Medulla oblongata (tissue), 1 donor: Measurements from ENCODE around the gene DHX57.
"Not testable (repeated sequence)": the region's sequence is repeated elsewhere in the genome, so short reads cannot be mapped to it uniquely, and the experiment has no call there.

ENCODE experiments used
- DNase-seq: peaks from one replicate; pipeline ENCODE4 v3.0.0-alpha.2; 2015; ENCODE audit errors: extremely low spot score

The DHX57 gene

GRCh38 chr2:38795016-38795415 is 80.7 kb downstream of the DHX57 start:
- not testable (repeated sequence) for DNase-seq

DNA sequence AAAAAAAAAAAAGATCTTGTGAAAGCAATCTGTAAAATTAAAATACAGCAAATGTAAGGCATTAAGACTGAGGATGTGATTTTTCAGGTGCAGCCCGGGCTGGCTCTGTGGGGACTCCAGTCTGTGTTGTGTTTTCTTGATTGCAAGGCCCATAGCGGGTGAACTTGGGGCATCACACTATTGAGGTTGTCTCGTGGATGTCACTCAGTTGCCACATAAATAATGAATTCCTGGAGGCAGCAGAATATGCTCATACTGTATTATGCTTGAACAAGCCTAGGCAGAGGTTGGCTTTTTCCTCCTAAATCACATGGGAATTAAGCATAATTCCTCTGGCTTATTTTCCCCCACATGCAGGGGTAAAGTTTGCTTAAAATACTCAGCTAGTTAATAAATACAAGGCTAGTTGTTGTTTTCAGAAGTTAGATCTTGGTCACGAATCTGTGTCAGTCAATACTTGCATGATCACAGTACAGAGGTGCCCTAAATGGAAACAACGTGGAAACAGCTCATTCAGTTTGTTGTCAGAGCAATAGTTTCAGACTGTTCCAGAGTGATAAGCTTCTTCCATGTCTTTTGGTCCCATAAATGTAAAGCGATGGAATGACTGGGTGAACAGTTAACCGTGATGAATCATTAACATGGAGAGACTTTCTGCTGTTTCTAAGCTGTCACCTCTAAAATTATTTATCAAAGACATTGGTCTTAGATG is 81.3 kb downstream of the DHX57 start:
- no peak for DNase-seq

- no peak for DNase-seq
These were observed 82.2 kb downstream of the DHX57 start for GRCh38 chr2:38793511-38793910.

DNA sequence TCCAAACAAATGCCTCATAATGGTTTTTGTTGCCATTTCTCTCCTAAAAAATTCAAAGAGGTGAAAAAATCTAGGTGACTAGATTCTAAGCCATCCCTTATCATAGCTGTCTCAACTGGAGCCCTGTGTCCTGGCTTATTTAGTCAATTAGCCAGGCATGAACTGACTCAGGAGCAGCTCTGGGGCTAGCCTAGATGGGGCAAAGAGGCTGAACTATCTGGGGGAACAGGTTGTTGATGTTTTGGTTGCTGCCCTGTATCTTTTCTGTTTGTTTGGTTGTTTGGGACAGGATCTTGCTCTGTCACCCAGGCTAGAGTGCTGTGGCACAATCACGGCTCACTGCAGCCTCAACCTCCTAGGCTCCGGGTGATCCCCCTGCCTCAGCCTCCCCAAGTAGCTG is 83.0 kb downstream of the DHX57 start:
- DNase-seq: no peak

DNA sequence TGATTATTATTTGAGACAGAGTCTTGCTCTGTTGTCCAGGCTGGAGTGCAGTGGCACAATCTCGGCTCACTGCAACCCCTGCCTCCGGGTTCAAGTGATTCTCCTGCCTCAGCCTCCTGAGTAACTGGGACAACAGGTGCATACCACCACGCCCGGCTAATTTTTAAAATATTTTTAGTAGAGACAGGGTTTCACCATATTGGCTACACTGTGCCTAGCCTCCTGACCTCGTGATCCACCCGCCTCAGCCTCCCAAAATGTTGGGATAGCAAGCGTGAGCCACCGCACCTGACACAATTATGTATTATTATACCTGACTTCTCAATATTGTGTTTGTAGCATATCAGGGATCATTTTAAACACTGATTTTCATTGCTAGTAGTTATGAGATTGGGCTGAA is 83.4 kb downstream of the DHX57 start:
- DNase-seq: not testable (repeated sequence)

DNA sequence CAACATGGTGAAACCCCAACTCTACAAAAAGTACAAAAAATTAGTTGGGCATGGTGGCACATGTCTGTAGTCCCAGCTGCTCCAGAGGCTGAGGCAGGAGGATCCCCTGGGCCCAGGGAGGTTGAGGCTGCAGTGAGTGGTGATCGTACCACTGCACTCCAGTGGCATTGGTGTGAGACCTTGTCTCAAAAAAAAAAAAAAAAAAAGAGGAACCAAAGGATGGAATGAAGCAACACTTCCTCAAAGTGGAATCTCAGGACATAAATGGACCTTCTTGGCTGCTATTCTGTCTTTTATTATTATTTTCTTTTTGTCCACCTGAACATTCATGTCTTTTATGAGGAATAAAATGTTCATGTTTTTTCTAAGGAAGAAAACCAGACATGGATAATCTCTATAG is 84.0 kb downstream of the DHX57 start:
- no peak for DNase-seq

- no peak for DNase-seq
These were observed 86.0 kb downstream of the DHX57 start for GRCh38 chr2:38789691-38790090.

DNA sequence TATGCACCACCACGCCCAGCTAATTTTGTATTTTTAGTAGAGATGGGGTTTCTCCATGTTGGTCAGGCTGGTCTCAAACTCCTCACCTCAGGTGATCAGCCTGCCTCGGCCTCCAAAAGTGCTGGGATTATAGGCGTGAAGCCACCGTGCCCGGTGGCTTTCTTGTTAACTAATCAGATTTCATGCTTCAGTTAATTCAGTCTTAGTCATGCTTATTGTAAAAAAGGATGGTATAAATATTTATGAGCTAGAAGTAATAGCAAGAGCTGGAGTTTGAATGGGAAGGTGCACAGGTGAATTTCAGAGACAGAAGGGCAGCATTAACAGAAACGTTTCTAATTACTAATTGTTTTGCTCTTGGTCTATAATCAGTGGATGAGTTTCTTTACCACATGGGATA is 87.4 kb downstream of the DHX57 start:
- DNase-seq: no peak

DNA sequence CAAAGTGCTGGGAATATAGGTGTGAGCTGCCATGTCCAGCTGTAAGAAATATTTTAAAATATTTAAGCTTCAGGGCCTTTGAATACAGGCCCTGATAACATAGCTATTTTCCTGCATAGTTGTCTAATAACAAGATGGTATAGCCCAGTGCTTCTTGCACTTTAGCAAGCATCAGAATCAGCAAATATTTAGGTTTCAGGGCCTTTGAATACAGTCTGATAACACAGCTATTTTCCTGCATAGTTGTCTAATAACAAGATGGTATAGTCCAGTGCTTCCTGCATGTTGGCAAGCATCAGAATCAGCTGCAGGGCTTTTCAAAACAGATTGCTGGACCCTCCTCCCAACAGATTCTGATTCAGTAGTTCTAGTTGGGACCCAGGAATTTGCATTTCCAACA is 92.1 kb downstream of the DHX57 start:
- no peak for DNase-seq

GRCh38 chr2:38778687-38779082 is 97.0 kb downstream of the DHX57 start:
- DNase-seq: no peak

DNA sequence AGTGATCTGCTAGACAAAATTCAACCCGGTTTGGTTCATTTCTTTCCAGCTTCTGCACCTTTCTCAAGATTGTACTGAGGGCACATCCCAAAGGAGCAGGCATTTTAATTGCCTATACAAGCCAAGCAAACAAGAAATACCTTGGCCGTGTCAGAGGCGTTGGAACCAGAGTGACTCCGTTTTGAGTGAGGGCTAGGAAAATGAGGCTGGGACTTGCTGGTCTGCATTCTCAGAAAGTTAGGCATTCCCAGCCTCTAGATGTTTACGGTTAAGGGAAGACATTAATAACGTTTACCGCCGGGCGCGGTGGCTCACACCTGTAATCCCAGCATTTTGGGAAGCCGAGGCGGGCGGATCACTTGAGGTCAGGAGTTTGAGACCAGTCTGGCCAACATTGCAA is 99.2 kb downstream of the DHX57 start:
- no peak for DNase-seq

- no peak for DNase-seq
These were observed 99.9 kb downstream of the DHX57 start for GRCh38 chr2:38775921-38776225.

DNA sequence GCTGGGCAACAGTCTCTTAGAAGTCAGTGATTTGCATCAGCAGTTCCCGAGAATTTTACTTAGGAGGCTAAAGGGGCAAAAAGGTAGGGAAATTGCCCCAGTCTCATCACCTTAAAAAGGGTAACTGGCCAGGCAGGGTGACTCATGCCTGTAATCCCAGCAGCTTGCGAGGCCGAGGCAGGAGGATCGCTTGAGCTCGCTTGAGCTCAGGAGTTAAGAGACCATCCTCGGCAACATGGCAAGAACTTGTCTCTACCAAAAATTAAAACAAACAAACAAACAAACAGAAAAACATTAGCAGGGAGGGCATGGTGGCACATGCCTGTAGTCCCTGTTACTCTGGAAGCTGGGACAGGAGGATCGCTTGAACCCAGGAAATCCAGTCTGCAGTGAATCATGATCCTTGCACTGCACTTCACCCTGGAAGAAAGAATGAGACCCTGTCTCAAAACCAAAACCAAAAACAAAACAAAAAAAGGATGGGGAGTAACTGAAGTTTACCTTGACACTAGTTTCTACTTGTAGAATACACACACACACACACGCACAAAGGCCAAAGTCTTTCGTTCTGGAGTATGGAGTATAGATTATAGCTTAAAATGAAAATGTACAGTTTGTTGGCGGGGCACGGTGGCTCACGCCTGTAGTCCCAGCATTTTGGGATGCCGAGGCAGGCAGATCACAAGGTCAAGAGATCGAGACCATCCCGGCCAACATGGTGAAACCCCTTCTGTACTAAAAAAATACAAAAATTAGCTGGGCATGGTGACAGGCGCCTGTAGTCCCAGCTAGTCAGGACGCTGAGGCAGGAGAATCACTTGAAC is 100.4 kb downstream of the DHX57 start:
- DNase-seq: no peak

- no peak for DNase-seq
These were observed 104.1 kb downstream of the DHX57 start for GRCh38 chr2:38771632-38772031.

DNA sequence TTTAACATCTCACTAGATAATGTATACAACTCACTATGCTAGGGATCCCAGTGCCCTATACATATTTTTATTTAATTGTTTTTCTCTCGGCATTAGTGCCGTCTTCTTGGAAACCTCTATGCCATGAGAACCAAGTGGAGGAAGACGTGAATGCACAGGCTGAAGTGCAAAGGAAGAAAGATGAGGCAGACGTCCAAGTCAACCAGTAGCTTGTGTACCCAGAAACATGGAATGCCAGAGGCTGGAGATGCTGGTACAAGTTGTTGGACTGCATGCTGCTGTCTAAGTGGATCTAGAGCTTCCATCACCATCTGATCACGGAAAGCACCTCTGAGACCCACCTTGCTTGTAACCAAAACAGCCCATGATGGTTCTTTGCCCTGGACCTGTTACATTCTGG is 110.2 kb downstream of the DHX57 start:
- no peak for DNase-seq

DNA sequence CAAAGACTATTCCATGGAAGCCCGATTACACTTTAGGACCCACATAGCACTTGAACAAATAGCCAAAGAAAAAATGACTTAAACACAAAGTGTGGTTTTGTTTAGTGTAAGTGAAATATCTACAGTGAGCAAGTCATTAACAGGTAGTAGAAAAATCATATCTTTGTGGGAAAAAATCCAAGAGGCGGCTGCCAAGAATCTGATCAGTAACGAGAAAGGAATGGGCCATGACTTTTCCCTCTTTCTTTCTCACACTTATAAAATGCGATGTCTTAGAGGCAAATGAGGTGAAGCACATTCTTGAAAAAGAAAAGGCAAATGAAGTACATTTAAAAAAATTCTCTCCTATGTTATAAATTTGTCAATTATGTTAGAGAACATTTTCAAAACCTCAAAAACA is 110.6 kb downstream of the DHX57 start:
- DNase-seq: no peak

DNA sequence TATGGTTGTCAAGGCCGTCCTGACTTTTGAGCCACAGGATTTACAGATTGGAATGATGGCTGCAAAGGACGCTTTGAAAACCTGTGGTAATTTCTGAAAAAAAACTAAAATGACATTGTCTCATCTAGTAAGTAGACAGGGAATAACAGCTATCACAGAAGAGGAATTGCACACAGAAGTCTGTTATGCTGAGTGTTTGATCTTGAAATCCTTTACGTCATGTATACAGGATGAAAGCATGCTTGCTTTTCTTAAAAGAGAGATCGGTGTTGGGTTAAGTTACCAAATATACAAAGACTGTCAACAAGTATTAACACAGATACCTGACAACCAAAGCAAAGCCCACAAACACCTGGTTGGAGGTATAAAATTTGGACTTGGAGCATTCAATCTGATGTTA is 112.0 kb downstream of the DHX57 start:
- no peak for DNase-seq

- no peak for DNase-seq
These were observed 112.5 kb downstream of the DHX57 start for GRCh38 chr2:38763228-38763627.

DNA sequence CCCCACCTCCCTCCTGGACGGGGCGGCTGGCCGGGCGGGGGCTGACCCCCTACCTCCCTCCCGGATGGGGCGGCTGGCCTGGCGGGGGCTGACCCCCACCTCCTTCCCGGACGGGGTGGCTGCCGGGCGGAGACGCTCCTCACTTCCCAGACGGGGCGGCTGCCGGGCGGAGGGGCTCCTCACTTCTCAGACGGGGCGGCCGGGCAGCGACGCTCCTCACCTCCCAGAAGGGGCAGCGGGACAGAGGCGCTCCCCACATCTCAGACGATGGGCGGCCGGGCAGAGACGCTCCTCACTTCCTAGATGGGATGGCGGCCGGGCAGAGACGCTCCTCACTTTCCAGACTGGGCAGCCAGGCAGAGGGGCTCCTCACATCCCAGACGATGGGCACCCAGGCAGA is 119.8 kb downstream of the DHX57 start:
- DNase-seq: not testable (repeated sequence)

- no peak for DNase-seq
These were observed 121.2 kb downstream of the DHX57 start for GRCh38 chr2:38754506-38754905.

- no peak for DNase-seq
These were observed 121.7 kb downstream of the DHX57 start for GRCh38 chr2:38754049-38754448.

DNA sequence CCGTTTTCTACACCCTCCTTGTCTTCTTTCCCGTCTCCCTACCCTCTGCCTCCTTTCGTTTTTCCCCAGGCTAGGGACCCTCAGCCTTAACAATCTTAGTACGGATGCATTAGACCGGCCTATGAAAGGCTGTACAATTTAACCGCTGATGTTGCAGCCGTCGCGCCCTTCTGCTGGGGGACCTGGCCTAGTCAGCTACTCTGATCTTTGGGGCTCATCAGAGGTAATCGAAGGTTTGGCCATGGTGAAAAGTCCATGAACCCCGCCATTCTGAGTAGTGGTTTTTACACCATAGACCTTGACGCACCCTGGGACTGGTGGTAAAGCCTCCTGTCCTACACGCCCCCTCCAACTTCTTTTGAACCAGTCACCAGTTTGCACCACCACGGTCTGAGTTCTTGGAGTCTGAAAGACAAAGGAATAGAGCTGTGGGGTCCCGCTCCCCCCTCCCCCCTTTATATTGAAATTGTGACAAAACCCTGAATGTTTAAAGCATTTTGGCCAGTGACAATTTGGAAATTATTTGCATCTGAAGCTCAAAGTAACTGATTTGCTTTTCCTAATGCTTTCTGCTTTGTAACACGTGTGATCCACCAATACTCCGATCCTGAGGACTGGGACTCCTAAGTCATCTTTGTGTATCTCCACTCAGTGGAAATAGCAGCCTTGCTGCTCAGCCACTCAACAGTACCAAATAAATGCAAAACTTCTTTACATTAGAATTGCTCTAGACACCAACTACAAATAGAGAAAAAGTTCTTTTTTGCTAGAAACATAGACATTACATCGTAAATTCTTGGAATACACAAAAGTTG is 123.9 kb downstream of the DHX57 start:
- DNase-seq: peak; percentile 31
